Upper lobe of right lung (tissue), 1 donor: ENCODE measurements around the gene RAD51B. TPM values are rescaled to one million over a fixed set of nuclear protein-coding genes. Genes with fewer than 3 reads are reported as not detected.

Experiments used
- ATAC-seq: fragments of 200-7000 bp; cut with Tn5 transposase; one replicate; pipeline ENCODE4 v1.9.1; 2020; ENCODE audit warnings: mild to moderate bottlenecking, moderate library complexity
- DNase-seq: peaks from one replicate; pipeline ENCODE4 v3.0.0-alpha.2; 2020
- H3K27ac ChIP-seq: fragments of 200-600 bp; one replicate; pipeline ENCODE4 v1.8.0; 2022
- H3K27me3 ChIP-seq: fragments of 200-600 bp; one replicate; pipeline ENCODE4 v1.8.0; 2022; ENCODE audit warnings: mild to moderate bottlenecking
- H3K36me3 ChIP-seq: fragments of 200-600 bp; one replicate; pipeline ENCODE4 v1.8.0; 2022
- H3K4me1 ChIP-seq: fragments of 200-600 bp; one replicate; pipeline ENCODE4 v1.8.0; 2022
- H3K4me3 ChIP-seq: fragments of 200-600 bp; one replicate; pipeline ENCODE4 v1.8.0; 2022; ENCODE audit warnings: mild to moderate bottlenecking
- H3K9me3 ChIP-seq: fragments of 200-600 bp; one replicate; pipeline ENCODE4 v1.8.0; 2022
- intact Hi-C: fragments of 100-400 bp; cut with DNase I; formaldehyde crosslinking; loops from one replicate; pipeline ENCODE4 v1.11.0; 2022
- total RNA-seq: library from RNA; stranded (reverse); fragmentation: NEBNext Ultra II Directional; extraction: Animal tissue kit (Norgen Biotek cat#: 25700); gene quantifications from one replicate; pipeline ENCODE4 v1.2.1, GENCODE V29; 2021
- TF ChIP-seq, protein P1 (sequence below): fragments of 200-600 bp; IDR thresholded peaks from one replicate; pipeline ENCODE4 v1.8.0; 2022; ENCODE audit warnings: antibody characterized with exemption
- donor health status: DM: no; HTN: yes; CAD: no; lungs with severe emphysema.

The RAD51B gene
- total RNA-seq, 1 donor from 2014 or later, result 11.5 TPM

DNA sequence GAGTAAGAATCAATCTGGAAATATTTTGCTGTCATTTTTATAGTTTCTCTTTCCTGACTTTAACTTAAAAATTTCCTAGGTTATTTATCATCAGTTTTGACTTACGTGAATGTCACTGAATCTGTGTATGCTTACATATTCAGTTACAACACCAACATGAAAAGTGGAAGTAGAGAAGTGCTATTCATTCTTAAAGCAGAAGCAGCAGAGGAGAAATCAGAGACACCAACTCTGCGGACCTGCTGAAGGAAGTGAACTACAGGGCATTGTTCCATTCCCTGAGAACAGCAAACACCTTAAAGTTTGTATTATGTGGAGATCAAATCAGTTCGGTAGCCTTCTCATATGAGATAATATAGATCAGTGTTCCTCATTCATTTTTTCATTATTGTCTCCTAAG lies 34.1 kb downstream of the RAD51B start:
- DNase-seq (no peak), ATAC-seq (peak; percentile 82)
- H3K9me3 ChIP-seq, result no peaks in the 10 kb centered on the region
- TF ChIP-seq, protein P1, sequence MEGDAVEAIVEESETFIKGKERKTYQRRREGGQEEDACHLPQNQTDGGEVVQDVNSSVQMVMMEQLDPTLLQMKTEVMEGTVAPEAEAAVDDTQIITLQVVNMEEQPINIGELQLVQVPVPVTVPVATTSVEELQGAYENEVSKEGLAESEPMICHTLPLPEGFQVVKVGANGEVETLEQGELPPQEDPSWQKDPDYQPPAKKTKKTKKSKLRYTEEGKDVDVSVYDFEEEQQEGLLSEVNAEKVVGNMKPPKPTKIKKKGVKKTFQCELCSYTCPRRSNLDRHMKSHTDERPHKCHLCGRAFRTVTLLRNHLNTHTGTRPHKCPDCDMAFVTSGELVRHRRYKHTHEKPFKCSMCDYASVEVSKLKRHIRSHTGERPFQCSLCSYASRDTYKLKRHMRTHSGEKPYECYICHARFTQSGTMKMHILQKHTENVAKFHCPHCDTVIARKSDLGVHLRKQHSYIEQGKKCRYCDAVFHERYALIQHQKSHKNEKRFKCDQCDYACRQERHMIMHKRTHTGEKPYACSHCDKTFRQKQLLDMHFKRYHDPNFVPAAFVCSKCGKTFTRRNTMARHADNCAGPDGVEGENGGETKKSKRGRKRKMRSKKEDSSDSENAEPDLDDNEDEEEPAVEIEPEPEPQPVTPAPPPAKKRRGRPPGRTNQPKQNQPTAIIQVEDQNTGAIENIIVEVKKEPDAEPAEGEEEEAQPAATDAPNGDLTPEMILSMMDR, result no peak
- peak overlapping the region; percentile 13 for H3K27ac ChIP-seq
- no peak overlapping the region for H3K4me3 ChIP-seq
- H3K36me3 ChIP-seq, result no peaks in the 10 kb centered on the region
- H3K4me1 ChIP-seq, result no peaks in the 10 kb centered on the region
- intact Hi-C loops, result no loop called here
- no peaks in the 10 kb centered on the region for H3K27me3 ChIP-seq

DNA sequence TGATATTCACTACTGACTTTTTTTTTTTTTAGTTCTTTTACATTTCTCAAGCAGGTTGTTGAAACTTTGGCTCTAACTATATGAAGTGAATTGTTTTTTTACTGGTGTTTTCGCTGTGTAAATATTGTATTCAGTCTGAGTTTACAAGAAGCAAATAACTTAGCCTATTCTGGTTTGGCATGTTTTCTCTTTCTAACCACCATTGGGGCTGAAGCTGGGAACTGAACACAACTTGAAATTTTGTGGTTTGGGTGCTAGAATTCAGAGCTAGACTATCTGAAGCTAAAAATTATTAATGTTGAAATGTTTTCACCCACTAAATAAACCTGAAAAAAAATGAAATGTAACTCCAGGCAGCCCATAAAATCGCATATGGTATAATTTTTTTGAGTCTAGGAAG lies 37.2 kb downstream of the RAD51B start:
- no peaks in the 10 kb centered on the region for H3K9me3 ChIP-seq
- H3K4me1 ChIP-seq, result no peaks in the 10 kb centered on the region
- TF ChIP-seq, protein P1, result no peak
- H3K4me3 ChIP-seq, result no peak overlapping the region
- no peak for DNase-seq
- no peak overlapping the region for H3K27ac ChIP-seq
- intact Hi-C loops, result no loop called here
- no peak for ATAC-seq
- H3K36me3 ChIP-seq, result no peaks in the 10 kb centered on the region
- H3K27me3 ChIP-seq, result no peaks in the 10 kb centered on the region

DNA sequence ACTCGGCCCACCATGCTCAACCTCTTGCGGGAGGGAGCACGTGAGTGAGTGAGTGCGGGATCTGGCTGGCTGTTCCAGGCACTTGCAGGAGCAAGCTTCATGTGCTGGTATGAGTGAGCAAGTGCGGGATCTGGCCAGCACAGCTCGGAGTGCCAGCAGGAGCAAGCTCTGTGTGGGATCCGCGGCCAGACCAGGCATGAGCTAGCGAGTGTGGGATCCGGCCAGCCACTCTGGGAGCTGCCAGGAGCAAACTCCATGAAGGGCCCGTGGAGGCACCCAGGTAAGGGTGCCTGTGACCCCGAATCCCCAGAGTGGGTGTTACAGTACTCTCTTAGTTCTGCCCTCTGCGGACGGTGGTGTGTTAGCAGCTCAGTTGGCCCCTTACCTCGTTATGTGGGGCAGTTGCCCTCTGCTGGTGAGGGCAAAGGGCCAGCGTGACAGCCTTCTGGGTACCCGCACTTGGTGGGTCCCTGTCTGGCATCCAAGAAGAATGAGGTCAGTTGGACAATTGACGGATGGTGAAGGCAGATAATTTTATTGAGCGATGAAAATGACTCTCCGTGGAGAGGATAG lies 38.3 kb downstream of the RAD51B start:
- H3K4me1 ChIP-seq, result no peaks in the 10 kb centered on the region
- DNase-seq, result no peak
- no peaks in the 10 kb centered on the region for H3K27me3 ChIP-seq
- ATAC-seq, result no peak
- H3K27ac ChIP-seq, result no peak overlapping the region
- TF ChIP-seq, protein P1, result no peak
- H3K4me3 ChIP-seq, result no peak overlapping the region
- no peaks in the 10 kb centered on the region for H3K9me3 ChIP-seq
- intact Hi-C loops, result no loop called here
- H3K36me3 ChIP-seq, result no peaks in the 10 kb centered on the region

DNA sequence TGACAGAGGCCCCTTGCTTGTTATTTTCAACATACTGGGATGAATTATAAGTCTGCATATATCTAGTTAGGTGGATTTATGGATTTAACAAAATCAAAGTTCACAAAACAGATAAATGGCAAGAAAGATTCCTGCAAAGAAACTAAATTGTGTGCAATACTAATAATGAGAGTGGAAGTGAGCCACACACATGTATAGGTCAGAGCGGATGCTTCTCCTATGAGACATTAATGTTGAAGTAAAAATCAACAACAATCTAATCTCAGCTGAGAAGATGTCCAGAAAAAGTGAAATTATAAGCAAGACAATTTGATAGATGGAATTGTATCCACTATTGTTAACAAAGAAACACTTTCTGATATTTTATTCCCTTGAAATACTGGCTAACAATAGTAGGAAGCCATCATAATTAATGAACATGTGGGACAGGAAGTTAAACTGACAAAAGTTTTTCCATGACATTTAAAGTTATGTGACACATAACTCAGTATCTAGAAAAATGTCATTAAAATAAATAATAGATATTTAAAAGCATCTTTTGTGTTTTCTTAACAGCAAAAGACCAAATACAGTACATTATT lies 39.7 kb downstream of the RAD51B start:
- TF ChIP-seq, protein P1, result no peak
- no peak for ATAC-seq
- Histone ChIP-seq H3K9me3 (no peaks in the 10 kb centered on the region), H3K4me1 (no peaks in the 10 kb centered on the region), H3K36me3 (no peaks in the 10 kb centered on the region), H3K4me3 (no peak overlapping the region), H3K27ac (no peak overlapping the region), H3K27me3 (no peaks in the 10 kb centered on the region)
- intact Hi-C loops, result no loop called here
- no peak for DNase-seq

DNA sequence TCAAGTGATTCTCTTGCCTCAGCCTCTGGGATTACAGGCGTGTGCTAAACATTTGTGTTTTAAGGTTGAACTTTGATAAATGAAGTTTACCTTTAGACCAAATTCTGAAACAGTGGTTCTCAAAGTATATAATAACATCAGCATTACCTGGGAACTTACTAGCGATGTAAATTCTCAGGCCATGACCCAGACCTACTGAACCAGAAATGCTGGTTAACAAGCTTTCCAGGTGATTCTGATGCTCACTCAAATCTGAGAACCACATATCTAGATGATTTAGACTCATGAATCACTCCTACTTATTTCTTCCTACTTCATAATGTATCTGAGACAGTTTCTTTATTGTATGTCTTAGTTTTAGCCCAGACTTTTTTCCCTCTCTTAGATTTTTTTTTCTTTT lies 43.6 kb downstream of the RAD51B start:
- intact Hi-C loops, result no loop called here
- H3K4me3 ChIP-seq, result no peak overlapping the region
- TF ChIP-seq, protein P1, result no peak
- no peaks in the 10 kb centered on the region for H3K9me3 ChIP-seq
- H3K36me3 ChIP-seq, result no peaks in the 10 kb centered on the region
- ATAC-seq, result no peak
- H3K27ac ChIP-seq, result no peak overlapping the region
- no peaks in the 10 kb centered on the region for H3K27me3 ChIP-seq
- no peaks in the 10 kb centered on the region for H3K4me1 ChIP-seq
- no peak for DNase-seq
